ENCODE data around the gene DYRK1A.

DNA sequence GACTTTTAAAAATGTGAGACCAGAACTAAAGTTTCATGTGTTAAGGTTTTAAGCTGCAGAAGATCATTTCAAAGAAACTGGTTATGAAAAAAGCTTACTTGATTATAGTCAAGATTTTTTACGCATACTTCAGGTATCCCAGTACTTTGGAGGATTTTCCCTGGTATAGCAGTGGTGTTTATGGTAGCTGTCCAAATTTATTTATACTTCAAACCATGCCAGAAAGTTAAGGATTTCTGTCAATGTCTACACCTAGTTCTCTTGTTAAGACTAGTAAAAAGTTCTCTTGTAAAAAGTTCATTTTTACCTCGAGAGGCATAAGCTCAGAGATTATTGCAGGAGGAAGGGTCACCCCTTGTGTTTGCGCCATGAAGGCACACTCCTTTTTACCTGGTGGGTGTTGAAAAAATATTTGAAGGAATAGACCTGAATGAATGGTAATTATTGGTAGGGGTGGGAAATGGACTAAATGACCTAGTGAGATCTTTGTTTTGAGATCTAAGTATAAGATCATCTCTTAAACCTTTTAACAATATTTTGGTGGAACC, 2.8 kb downstream of the DYRK1A start:
- no peak for TF ChIP-seq EZH2phosphoT487 (conservative IDR thresholded peaks at IDR 0.05; ENCODE audit: low read length)
- TF ChIP-seq, protein P1, sequence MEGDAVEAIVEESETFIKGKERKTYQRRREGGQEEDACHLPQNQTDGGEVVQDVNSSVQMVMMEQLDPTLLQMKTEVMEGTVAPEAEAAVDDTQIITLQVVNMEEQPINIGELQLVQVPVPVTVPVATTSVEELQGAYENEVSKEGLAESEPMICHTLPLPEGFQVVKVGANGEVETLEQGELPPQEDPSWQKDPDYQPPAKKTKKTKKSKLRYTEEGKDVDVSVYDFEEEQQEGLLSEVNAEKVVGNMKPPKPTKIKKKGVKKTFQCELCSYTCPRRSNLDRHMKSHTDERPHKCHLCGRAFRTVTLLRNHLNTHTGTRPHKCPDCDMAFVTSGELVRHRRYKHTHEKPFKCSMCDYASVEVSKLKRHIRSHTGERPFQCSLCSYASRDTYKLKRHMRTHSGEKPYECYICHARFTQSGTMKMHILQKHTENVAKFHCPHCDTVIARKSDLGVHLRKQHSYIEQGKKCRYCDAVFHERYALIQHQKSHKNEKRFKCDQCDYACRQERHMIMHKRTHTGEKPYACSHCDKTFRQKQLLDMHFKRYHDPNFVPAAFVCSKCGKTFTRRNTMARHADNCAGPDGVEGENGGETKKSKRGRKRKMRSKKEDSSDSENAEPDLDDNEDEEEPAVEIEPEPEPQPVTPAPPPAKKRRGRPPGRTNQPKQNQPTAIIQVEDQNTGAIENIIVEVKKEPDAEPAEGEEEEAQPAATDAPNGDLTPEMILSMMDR (IDR thresholded peaks at IDR 0.05; ENCODE audit: insufficient read depth, low read length, poor library complexity, severe bottlenecking): no peak
